Measurements from ENCODE around the gene GCFC2. TPM values are rescaled to one million over a fixed set of nuclear protein-coding genes. Genes with fewer than 3 reads are reported as not detected.

GCFC2 gene
- total RNA-seq, 1 donor from 2014 or later = 34.9 TPM

GRCh38 chr2:75632813-75633212 lies 77.9 kb downstream of the GCFC2 start:
- intact Hi-C loops (cut with micrococcal nuclease) = no loop called here
- DNase-seq = no peak
- H3K4me1 Mint-ChIP-seq = no peaks in the 10 kb centered on the region
- no peak overlapping the region for H3K4me3 Mint-ChIP-seq
- no peak overlapping the region for H3K27ac Mint-ChIP-seq
- H3K27me3 Mint-ChIP-seq = peaks cover 26% of the 10 kb centered on the region
- no peaks in the 10 kb centered on the region for H3K36me3 Mint-ChIP-seq (ENCODE audit: low read depth)
- H3K9me3 Mint-ChIP-seq = no peaks in the 10 kb centered on the region

DNA sequence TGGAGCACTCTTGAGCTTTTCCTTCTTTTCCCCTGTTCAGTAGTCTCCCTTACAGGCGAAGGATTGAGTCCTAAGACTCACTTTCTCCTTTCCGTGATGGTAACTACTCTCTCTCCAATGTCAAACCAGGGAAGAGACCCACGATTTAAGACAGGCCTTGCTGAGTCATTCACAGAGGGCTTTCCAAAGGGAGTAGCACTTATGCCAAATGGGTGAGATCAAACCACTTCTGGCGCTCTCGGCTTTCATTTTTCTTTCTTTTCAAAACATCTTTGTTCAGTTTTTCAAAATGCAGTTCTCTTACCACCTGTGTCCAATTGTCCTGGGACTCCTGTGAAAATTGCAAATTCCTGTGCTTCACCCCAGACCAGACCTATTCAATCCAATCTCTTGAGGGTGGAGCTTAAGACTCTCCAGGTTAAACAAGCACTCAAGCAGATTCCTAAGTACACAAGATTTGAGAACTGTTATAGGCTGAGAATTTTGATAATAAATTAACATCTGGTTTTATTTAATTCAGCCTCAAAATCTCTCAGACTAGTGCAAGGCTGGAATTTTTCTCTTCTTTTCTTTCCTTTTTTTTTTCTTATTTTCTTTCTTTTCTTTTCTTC lies 78.5 kb downstream of the GCFC2 start:
- Mint-ChIP-seq H3K36me3 (ENCODE audit: low read depth) (no peaks in the 10 kb centered on the region), H3K27me3 (peaks cover 21% of the 10 kb centered on the region), H3K27ac (no peak overlapping the region), H3K4me1 (no peaks in the 10 kb centered on the region), H3K4me3 (no peak overlapping the region), H3K9me3 (no peaks in the 10 kb centered on the region)
- intact Hi-C loops (cut with micrococcal nuclease) = no loop called here
- DNase-seq = no peak

DNA sequence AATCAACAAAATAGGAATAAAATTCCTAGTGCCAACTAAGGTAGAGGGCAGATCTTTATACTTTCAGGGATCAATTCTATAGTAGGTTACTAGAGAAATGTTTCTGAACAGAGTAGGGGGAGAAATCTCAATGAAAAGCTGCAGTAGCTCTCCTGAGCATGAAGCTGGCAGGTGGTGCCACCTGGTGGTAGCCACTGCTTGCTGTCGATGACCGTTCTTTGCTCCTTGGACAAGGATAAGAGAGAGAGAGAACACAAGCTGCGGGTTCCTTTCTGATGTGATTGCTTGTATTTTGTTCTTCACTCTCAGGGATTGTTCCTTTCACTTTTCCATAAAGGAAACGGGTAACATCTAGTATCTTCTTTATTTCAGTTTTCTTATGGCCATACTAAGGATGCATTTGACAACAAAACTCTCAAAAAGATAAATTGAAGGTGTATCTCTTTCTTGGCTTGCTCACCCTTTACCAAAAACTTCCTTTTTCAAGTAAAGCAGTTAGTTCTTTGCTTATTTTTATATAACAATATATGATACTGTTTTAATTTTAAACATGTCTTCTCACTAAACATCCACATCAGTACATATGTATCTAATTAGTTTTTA lies 82.7 kb downstream of the GCFC2 start:
- Mint-ChIP-seq H3K36me3 (ENCODE audit: low read depth) (no peaks in the 10 kb centered on the region), H3K4me1 (no peaks in the 10 kb centered on the region), H3K4me3 (no peak overlapping the region), H3K27me3 (peaks cover 22% of the 10 kb centered on the region), H3K27ac (no peak overlapping the region), H3K9me3 (no peaks in the 10 kb centered on the region)
- DNase-seq = peak; percentile 86
- intact Hi-C loops (cut with micrococcal nuclease) = loop anchor here (1.0 to 10.0 kb wide), 2 partner anchors 164 to 713 kb away; no protein-coding TSS in a partner anchor

- H3K4me1 Mint-ChIP-seq = no peaks in the 10 kb centered on the region
- H3K36me3 Mint-ChIP-seq (ENCODE audit: low read depth) = no peaks in the 10 kb centered on the region
- H3K4me3 Mint-ChIP-seq = no peak overlapping the region
- H3K9me3 Mint-ChIP-seq = no peaks in the 10 kb centered on the region
- no peak overlapping the region for H3K27ac Mint-ChIP-seq
- no peak for DNase-seq
- intact Hi-C loops (cut with micrococcal nuclease) = loop anchor here (10.0 kb wide), 1 partner anchor 708 kb away; no protein-coding TSS in a partner anchor
- peaks cover 16% of the 10 kb centered on the region for H3K27me3 Mint-ChIP-seq
Measured at GRCh38 chr2:75622929-75623328, 87.8 kb downstream of the GCFC2 start.

GRCh38 chr2:75622500-75622899 lies 88.2 kb downstream of the GCFC2 start:
- H3K4me1 Mint-ChIP-seq = no peaks in the 10 kb centered on the region
- H3K9me3 Mint-ChIP-seq = no peaks in the 10 kb centered on the region
- no peak for DNase-seq
- peaks cover 19% of the 10 kb centered on the region for H3K27me3 Mint-ChIP-seq
- H3K36me3 Mint-ChIP-seq (ENCODE audit: low read depth) = no peaks in the 10 kb centered on the region
- intact Hi-C loops (cut with micrococcal nuclease) = loop anchor here (10.0 kb wide), 1 partner anchor 708 kb away; no protein-coding TSS in a partner anchor
- H3K4me3 Mint-ChIP-seq = no peak overlapping the region
- no peak overlapping the region for H3K27ac Mint-ChIP-seq

GRCh38 chr2:75621228-75621627 lies 89.5 kb downstream of the GCFC2 start:
- DNase-seq = no peak
- Mint-ChIP-seq H3K4me1 (no peaks in the 10 kb centered on the region), H3K36me3 (ENCODE audit: low read depth) (no peaks in the 10 kb centered on the region), H3K4me3 (no peak overlapping the region), H3K27me3 (peaks cover 15% of the 10 kb centered on the region), H3K27ac (no peak overlapping the region), H3K9me3 (no peaks in the 10 kb centered on the region)
- intact Hi-C loops (cut with micrococcal nuclease) = loop anchor here (10.0 kb wide), 1 partner anchor 706 kb away; no protein-coding TSS in a partner anchor

- H3K4me3 Mint-ChIP-seq = no peak overlapping the region
- H3K4me1 Mint-ChIP-seq = no peaks in the 10 kb centered on the region
- peaks cover 14% of the 10 kb centered on the region for H3K27me3 Mint-ChIP-seq
- intact Hi-C loops (cut with micrococcal nuclease) = loop anchor here (10.0 kb wide), 1 partner anchor 705 kb away; no protein-coding TSS in a partner anchor
- no peaks in the 10 kb centered on the region for H3K36me3 Mint-ChIP-seq (ENCODE audit: low read depth)
- no peaks in the 10 kb centered on the region for H3K9me3 Mint-ChIP-seq
- no peak overlapping the region for H3K27ac Mint-ChIP-seq
- DNase-seq = no peak
Measured at GRCh38 chr2:75619956-75620740, 90.6 kb downstream of the GCFC2 start.

GRCh38 chr2:75616933-75617332 lies 93.8 kb downstream of the GCFC2 start:
- Mint-ChIP-seq H3K36me3 (ENCODE audit: low read depth) (no peaks in the 10 kb centered on the region), H3K9me3 (no peaks in the 10 kb centered on the region), H3K4me1 (no peaks in the 10 kb centered on the region), H3K27me3 (peaks cover 9% of the 10 kb centered on the region), H3K27ac (no peak overlapping the region), H3K4me3 (no peak overlapping the region)
- intact Hi-C loops (cut with micrococcal nuclease) = no loop called here
- no peak for DNase-seq

DNA sequence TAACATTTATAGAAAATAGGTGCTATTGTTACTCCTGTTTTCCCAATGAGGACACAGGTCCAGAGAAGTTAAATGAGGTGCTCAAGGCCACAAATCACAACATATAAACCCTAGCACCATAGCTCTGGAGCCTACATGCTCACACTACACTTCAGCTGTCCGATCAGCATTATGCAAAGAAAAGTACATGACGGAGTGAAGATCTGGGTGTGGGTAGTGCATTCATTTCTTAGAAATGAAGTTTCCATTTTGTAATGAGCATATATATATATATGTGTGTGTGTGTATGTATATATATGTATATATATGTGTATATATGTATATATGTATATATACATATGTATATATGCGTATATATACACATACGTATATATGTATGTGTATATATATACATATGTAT lies 94.3 kb downstream of the GCFC2 start:
- intact Hi-C loops (cut with micrococcal nuclease) = no loop called here
- Mint-ChIP-seq H3K27ac (no peak overlapping the region), H3K36me3 (ENCODE audit: low read depth) (no peaks in the 10 kb centered on the region), H3K9me3 (no peaks in the 10 kb centered on the region), H3K4me1 (no peaks in the 10 kb centered on the region), H3K27me3 (peaks cover 11% of the 10 kb centered on the region), H3K4me3 (no peak overlapping the region)
- no peak for DNase-seq

GRCh38 chr2:75614162-75614651 lies 96.5 kb downstream of the GCFC2 start:
- Mint-ChIP-seq H3K27ac (no peak overlapping the region), H3K27me3 (peaks cover 13% of the 10 kb centered on the region), H3K36me3 (ENCODE audit: low read depth) (no peaks in the 10 kb centered on the region), H3K4me3 (no peak overlapping the region), H3K9me3 (no peaks in the 10 kb centered on the region), H3K4me1 (no peaks in the 10 kb centered on the region)
- intact Hi-C loops (cut with micrococcal nuclease) = no loop called here
- DNase-seq = no peak

DNA sequence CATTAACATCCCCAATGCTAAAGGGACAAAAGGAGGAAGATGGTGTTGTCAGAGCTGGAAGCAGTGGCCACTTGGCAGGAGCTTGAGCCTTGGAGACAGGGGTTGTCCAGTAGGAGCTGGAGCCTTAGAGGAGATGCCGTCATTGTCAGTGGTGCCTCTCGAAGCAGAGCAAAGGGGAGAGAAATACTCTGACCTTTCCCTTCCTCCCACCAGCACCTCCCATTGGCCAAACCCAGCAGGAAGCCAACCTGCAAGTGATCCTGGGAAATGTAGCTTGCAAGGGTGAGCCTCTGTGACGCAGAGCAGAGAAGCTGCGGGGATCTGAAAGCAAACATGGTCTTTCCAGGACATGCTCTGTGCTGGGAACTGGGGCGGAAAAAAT lies 97.9 kb downstream of the GCFC2 start:
- no peak overlapping the region for H3K27ac Mint-ChIP-seq
- peaks cover 20% of the 10 kb centered on the region for H3K27me3 Mint-ChIP-seq
- no peaks in the 10 kb centered on the region for H3K9me3 Mint-ChIP-seq
- no peak overlapping the region for H3K4me3 Mint-ChIP-seq
- intact Hi-C loops (cut with micrococcal nuclease) = no loop called here
- H3K4me1 Mint-ChIP-seq = no peaks in the 10 kb centered on the region
- no peaks in the 10 kb centered on the region for H3K36me3 Mint-ChIP-seq (ENCODE audit: low read depth)
- DNase-seq = no peak

Measured in activated CD4-positive, alpha-beta T cell treated with anti-CD3 and anti-CD28 coated beads, Interleukin-2, amount 10 ng/mL, durations not matched to agents 24 days and 14 days (primary cell).